AG04449 (cell line): ENCODE measurements around the gene TNRC18.

Experiments
- CTCF ChIA-PET: fragments of 350-600 bp; formaldehyde crosslinking; extraction: SDS; loops from one replicate; lab custom pipeline; 2021; ENCODE audit warnings: antibody characterized with exemption; lab: Yijun Ruan, JAX
- POLR2A ChIA-PET: fragments of 400-600, 350-600 bp; formaldehyde crosslinking; extraction: SDS; loops from one replicate; lab custom pipeline; 2020; ENCODE audit warnings: antibody characterized with exemption, inconsistent platforms; lab: Yijun Ruan, JAX
- DNase-seq: peaks from one replicate; pipeline ENCODE4 v3.0.0-alpha.2; 2010; ENCODE audit warnings: low read depth, low spot score
- H3K4me3 ChIP-seq: 2 replicates; pipeline ENCODE4 v1.5.1; 2011; ENCODE audit warnings: low read depth, mild to moderate bottlenecking, control low read depth, low read length
- TF ChIP-seq, protein P1 (sequence below): IDR thresholded peaks from one replicate; pipeline ENCODE4 v1.5.1; 2011; ENCODE audit warnings: mild to moderate bottlenecking, moderate library complexity, low read length, control low read depth, inconsistent platforms; ENCODE audit not compliant: insufficient read depth; ENCODE audit errors: missing control alignments

The TNRC18 gene

DNA sequence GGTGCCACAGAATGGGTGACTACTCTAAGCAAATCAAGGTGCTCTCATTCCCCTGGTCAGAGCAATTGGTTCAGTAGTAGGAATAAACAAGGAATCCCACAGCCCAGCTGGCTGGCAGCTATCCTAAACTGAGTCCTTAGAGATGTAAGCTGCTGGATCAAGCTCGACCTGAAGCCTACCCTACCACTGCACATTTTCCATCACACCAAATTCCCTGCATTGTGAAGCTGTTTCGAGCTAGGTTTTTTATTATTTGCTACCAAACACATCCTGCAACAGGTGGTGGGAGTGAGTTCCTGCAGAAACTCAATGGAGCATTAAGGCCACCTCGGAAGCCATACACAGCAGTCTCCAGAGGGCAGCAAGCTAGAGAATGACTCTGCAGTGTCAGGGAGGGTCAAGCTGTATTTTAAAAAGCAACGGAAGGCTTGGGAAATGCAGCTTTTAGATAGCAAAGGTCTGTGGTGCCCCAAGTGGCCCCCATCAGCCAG, 33.7 kb upstream of the TNRC18 start:
- TF ChIP-seq, protein P1, sequence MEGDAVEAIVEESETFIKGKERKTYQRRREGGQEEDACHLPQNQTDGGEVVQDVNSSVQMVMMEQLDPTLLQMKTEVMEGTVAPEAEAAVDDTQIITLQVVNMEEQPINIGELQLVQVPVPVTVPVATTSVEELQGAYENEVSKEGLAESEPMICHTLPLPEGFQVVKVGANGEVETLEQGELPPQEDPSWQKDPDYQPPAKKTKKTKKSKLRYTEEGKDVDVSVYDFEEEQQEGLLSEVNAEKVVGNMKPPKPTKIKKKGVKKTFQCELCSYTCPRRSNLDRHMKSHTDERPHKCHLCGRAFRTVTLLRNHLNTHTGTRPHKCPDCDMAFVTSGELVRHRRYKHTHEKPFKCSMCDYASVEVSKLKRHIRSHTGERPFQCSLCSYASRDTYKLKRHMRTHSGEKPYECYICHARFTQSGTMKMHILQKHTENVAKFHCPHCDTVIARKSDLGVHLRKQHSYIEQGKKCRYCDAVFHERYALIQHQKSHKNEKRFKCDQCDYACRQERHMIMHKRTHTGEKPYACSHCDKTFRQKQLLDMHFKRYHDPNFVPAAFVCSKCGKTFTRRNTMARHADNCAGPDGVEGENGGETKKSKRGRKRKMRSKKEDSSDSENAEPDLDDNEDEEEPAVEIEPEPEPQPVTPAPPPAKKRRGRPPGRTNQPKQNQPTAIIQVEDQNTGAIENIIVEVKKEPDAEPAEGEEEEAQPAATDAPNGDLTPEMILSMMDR = no peak
- DNase-seq = no peak
- ChIA-PET CTCF (interaction anchor here (4.4 kb wide), 1 partner anchor 217 kb away, joined by 14 read pairs; no protein-coding TSS in a partner anchor), POLR2A (interaction anchor here (1.0 kb wide), 1 partner anchor 9 kb away, joined by 3 read pairs; no protein-coding TSS in a partner anchor)
- no peak overlapping the region for H3K4me3 ChIP-seq

DNA sequence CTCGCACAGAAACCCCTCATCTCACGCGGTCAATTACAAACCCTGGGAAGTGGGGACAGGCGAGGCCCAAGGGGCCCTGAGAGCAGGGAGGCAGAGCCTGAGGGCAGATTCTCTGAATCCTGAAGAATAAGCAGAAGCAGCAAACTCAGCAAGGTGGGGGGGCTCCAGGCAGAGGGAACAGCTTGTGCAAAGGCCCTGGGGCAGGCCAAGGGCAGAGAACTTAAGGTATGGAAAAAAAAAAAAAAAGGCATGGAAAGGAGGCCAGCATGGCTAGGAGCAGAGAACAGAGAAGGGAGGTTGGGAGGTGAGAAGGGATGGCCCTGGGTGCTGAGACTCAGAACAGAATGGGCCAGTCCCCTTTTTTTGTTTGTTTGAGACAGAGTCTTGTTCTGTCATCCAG, 32.8 kb upstream of the TNRC18 start:
- ChIA-PET CTCF (interaction anchor here (4.4 kb wide), 1 partner anchor 216 kb away, joined by 14 read pairs; no protein-coding TSS in a partner anchor), POLR2A (no interaction called here)
- H3K4me3 ChIP-seq = no peak overlapping the region
- DNase-seq = no peak
- TF ChIP-seq, protein P1 = no peak

GRCh38 chr7:5455581-5456219, 32.1 kb upstream of the TNRC18 start:
- TF ChIP-seq, protein P1 = no peak
- ChIA-PET POLR2A (no interaction called here), CTCF (interaction anchor here (4.4 kb wide), 1 partner anchor 216 kb away, joined by 14 read pairs; no protein-coding TSS in a partner anchor)
- H3K4me3 ChIP-seq = no peak overlapping the region
- no peak for DNase-seq

DNA sequence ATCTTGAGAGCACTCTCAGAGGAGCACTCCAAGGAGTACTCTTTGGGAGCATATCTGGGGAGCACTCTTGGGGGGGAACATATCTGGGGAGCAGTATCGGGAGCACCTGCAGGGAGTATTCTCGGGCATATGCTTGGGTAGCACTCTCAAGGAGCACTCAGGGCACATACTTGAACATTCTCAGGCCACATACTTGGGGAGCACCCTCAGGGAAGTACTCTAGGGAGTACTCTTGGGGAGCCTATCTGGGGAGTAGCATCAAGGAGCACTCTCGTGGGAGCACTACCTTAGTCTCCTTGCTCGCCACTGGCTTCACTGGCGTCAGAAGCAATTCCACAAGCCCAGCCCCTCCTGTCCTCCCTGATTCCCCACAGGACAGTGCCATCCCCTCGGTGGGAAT, 31.5 kb upstream of the TNRC18 start:
- no peak overlapping the region for H3K4me3 ChIP-seq
- DNase-seq = no peak
- POLR2A ChIA-PET = no interaction called here
- TF ChIP-seq, protein P1 = no peak
- CTCF ChIA-PET = interaction anchor here (4.4 kb wide), 1 partner anchor 215 kb away, joined by 14 read pairs; no protein-coding TSS in a partner anchor

- ChIA-PET POLR2A (no interaction called here), CTCF (no interaction called here)
- H3K4me3 ChIP-seq = no peak overlapping the region
- TF ChIP-seq, protein P1 = no peak
- DNase-seq = no peak
Measured at GRCh38 chr7:5454485-5454884, 30.9 kb upstream of the TNRC18 start.

DNA sequence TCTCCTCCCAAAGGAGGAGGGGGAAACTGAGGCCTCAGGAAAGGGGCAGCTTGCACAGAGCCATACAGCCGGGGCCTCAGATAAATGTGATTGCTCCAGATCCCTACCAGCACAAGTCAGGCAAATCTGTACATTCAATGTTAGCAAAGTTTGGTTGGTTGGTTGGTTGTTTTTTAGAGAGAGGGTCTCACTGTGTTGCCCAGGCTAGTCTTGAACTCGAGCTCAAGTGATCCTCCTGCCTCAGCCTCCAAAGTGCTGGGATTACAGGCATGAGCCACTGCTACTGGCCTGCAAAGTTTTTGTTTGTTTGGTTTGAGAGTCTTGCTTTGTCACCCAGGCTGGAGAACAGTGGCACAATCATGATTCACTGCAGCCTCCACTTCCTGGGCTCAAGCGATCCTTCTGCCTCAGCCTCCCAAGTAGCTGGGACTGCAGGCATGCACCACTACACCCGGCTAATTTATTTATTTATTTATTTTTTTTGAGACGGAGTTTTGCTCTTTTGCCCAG, 30.0 kb upstream of the TNRC18 start:
- TF ChIP-seq, protein P1 = no peak
- CTCF ChIA-PET = interaction anchor here (5.7 kb wide), 1 partner anchor 213 kb away, joined by 63 read pairs; no protein-coding TSS in a partner anchor
- no peak for DNase-seq
- POLR2A ChIA-PET = no interaction called here
- H3K4me3 ChIP-seq = no peak overlapping the region
